GM10248 (cell line): ENCODE measurements around the gene ANK3.

ENCODE experiments used
- CTCF ChIA-PET: fragments of 300-600 bp; sonication (Branson Sonifier 250); formaldehyde crosslinking; extraction: SDS; loops from one replicate; lab custom pipeline; 2021; ENCODE audit warnings: antibody characterized with exemption; lab: Yijun Ruan, JAX
- POLR2A ChIA-PET: fragments of 350-650 bp; sonication (Branson Sonifier 250); formaldehyde crosslinking; extraction: SDS; loops from one replicate; lab custom pipeline; 2020; ENCODE audit warnings: antibody characterized with exemption; lab: Yijun Ruan, JAX
- DNase-seq: peaks from one replicate; pipeline ENCODE4 v3.0.0; 2012; ENCODE audit errors: extremely low spot score
- CTCF ChIP-seq: IDR thresholded peaks from 2 replicates; pipeline ENCODE4 v1.5.1; 2012; ENCODE audit warnings: mild to moderate bottlenecking, low read depth; ENCODE audit errors: extremely low read depth, missing control alignments, control extremely low read depth

The ANK3 gene

GRCh38 chr10:60387531-60387930 lies 2.1 kb downstream of the ANK3 start:
- ChIA-PET POLR2A (no interaction called here), CTCF (no interaction called here)
- DNase-seq: no peak
- TF ChIP-seq CTCF: no peak

- POLR2A ChIA-PET: no interaction called here
- no peak for DNase-seq
- TF ChIP-seq CTCF: no peak
- CTCF ChIA-PET: interaction anchor here (1.6 kb wide), 1 partner anchor 9 kb away, joined by 3 read pairs; no protein-coding TSS in a partner anchor
Observed at GRCh38 chr10:60385399-60385738, 4.3 kb downstream of the ANK3 start.

GRCh38 chr10:60384708-60385398 lies 4.8 kb downstream of the ANK3 start:
- DNase-seq: no peak
- ChIA-PET CTCF (interaction anchor here (1.6 kb wide), 1 partner anchor 9 kb away, joined by 3 read pairs; no protein-coding TSS in a partner anchor), POLR2A (no interaction called here)
- no peak for TF ChIP-seq CTCF

- CTCF ChIA-PET: interaction anchor here (1.6 kb wide), 1 partner anchor 8 kb away, joined by 3 read pairs; no protein-coding TSS in a partner anchor
- DNase-seq: no peak
- TF ChIP-seq CTCF: no peak
- POLR2A ChIA-PET: no interaction called here
Observed at GRCh38 chr10:60384011-60384410, 5.7 kb downstream of the ANK3 start.

- ChIA-PET POLR2A (no interaction called here), CTCF (no interaction called here)
- TF ChIP-seq CTCF: no peak
- DNase-seq: no peak
Observed at GRCh38 chr10:60382946-60383681, 6.6 kb downstream of the ANK3 start.

- ChIA-PET CTCF (interaction anchor here (1.2 kb wide), 1 partner anchor 19 kb away, joined by 3 read pairs; no protein-coding TSS in a partner anchor), POLR2A (no interaction called here)
- DNase-seq: no peak
- TF ChIP-seq CTCF: no peak
Observed at GRCh38 chr10:60380781-60381180, 8.9 kb downstream of the ANK3 start.
